ENCODE measurements around the gene MARCHF10. TPM values are rescaled to one million over a fixed set of nuclear protein-coding genes. Genes with fewer than 3 reads are reported as not detected.

MARCHF10 gene
- total RNA-seq, 1 experiment from 2014 or later: not detected

- no peak for DNase-seq (ENCODE audit: low read depth)
Measured at GRCh38 chr17:62676952-62677596, 131.0 kb downstream of the MARCHF10 start.

- DNase-seq (ENCODE audit: low read depth): no peak
Measured at GRCh38 chr17:62676231-62676943, 131.7 kb downstream of the MARCHF10 start.

- no peak for DNase-seq (ENCODE audit: low read depth)
Measured at GRCh38 chr17:62675701-62676100, 132.4 kb downstream of the MARCHF10 start.

GRCh38 chr17:62675260-62675659 lies 132.9 kb downstream of the MARCHF10 start:
- no peak for DNase-seq (ENCODE audit: low read depth)

- no peak for DNase-seq (ENCODE audit: low read depth)
Measured at GRCh38 chr17:62674841-62675240, 133.3 kb downstream of the MARCHF10 start.

- no peak for DNase-seq (ENCODE audit: low read depth)
Measured at GRCh38 chr17:62674363-62674739, 133.8 kb downstream of the MARCHF10 start.

GRCh38 chr17:62673614-62674362 lies 134.3 kb downstream of the MARCHF10 start:
- DNase-seq (ENCODE audit: low read depth): no peak

GRCh38 chr17:62672957-62673356 lies 135.2 kb downstream of the MARCHF10 start:
- no peak for DNase-seq (ENCODE audit: low read depth)

- no peak for DNase-seq (ENCODE audit: low read depth)
Measured at GRCh38 chr17:62671553-62671952, 136.6 kb downstream of the MARCHF10 start.

- DNase-seq (ENCODE audit: low read depth): no peak
Measured at GRCh38 chr17:62670202-62670821, 137.8 kb downstream of the MARCHF10 start.

- no peak for DNase-seq (ENCODE audit: low read depth)
Measured at GRCh38 chr17:62668091-62668804, 139.9 kb downstream of the MARCHF10 start.

- no peak for DNase-seq (ENCODE audit: low read depth)
Measured at GRCh38 chr17:62666801-62667591, 141.1 kb downstream of the MARCHF10 start.

- DNase-seq (ENCODE audit: low read depth): no peak
Measured at GRCh38 chr17:62666061-62666800, 141.9 kb downstream of the MARCHF10 start.

- DNase-seq (ENCODE audit: low read depth): no peak
Measured at GRCh38 chr17:62665599-62665998, 142.5 kb downstream of the MARCHF10 start.

- no peak for DNase-seq (ENCODE audit: low read depth)
Measured at GRCh38 chr17:62664336-62665120, 143.6 kb downstream of the MARCHF10 start.

- DNase-seq (ENCODE audit: low read depth): no peak
Measured at GRCh38 chr17:62663304-62663703, 144.8 kb downstream of the MARCHF10 start.

- no peak for DNase-seq (ENCODE audit: low read depth)
Measured at GRCh38 chr17:62662855-62663254, 145.3 kb downstream of the MARCHF10 start.

- DNase-seq (ENCODE audit: low read depth): no peak
Measured at GRCh38 chr17:62661337-62661736, 146.8 kb downstream of the MARCHF10 start.

- no peak for DNase-seq (ENCODE audit: low read depth)
Measured at GRCh38 chr17:62660629-62661118, 147.4 kb downstream of the MARCHF10 start.
